Measurements from ENCODE around the gene MT1F. TPM values are rescaled to one million over a fixed set of nuclear protein-coding genes. Genes with fewer than 3 reads are reported as not detected.

The MT1F gene
- polyA plus RNA-seq, 1 donor: 1.6 TPM

GRCh38 chr16:56697456-56698155, 39.8 kb downstream of the MT1F start:
- DNase-seq (ENCODE audit: low read depth): no peak

- no peak for DNase-seq (ENCODE audit: low read depth)
These were observed 42.4 kb downstream of the MT1F start for GRCh38 chr16:56700195-56700594.

- no peak for DNase-seq (ENCODE audit: low read depth)
These were observed 42.9 kb downstream of the MT1F start for GRCh38 chr16:56700631-56701030.

GRCh38 chr16:56701534-56701933, 43.8 kb downstream of the MT1F start:
- no peak for DNase-seq (ENCODE audit: low read depth)

- no peak for DNase-seq (ENCODE audit: low read depth)
These were observed 45.1 kb downstream of the MT1F start for GRCh38 chr16:56702836-56703235.

Other genes starting within 250 kb of the MT1F start
- 46.3 TPM for gene AMFR, start 232.4 kb upstream of the MT1F start, polyA plus RNA-seq (ENCODE audit: insufficient read length)
- 52.5 TPM for gene NUDT21, start 206.6 kb upstream of the MT1F start, polyA plus RNA-seq (ENCODE audit: insufficient read length)
- 36.5 TPM for gene OGFOD1, start 206.4 kb upstream of the MT1F start, polyA plus RNA-seq (ENCODE audit: insufficient read length)
- gene BBS2, start 137.9 kb upstream of the MT1F start, polyA plus RNA-seq (ENCODE audit: insufficient read length): 47.5 TPM
- gene MT4, start 92.9 kb upstream of the MT1F start, polyA plus RNA-seq (ENCODE audit: insufficient read length): not detected
- 19.1 TPM for gene MT3, start 68.4 kb upstream of the MT1F start, polyA plus RNA-seq (ENCODE audit: insufficient read length)
- 21.8 TPM for gene MT2A, start 49.4 kb upstream of the MT1F start, polyA plus RNA-seq (ENCODE audit: insufficient read length)
- gene MT1E, start 32.2 kb upstream of the MT1F start, polyA plus RNA-seq (ENCODE audit: insufficient read length): 15.4 TPM
- gene MT1M, start 25.3 kb upstream of the MT1F start, polyA plus RNA-seq (ENCODE audit: insufficient read length): 1.2 TPM
- not detected for gene MT1A, start 19.3 kb upstream of the MT1F start, polyA plus RNA-seq (ENCODE audit: insufficient read length)
- gene MT1B, start 6.1 kb upstream of the MT1F start, polyA plus RNA-seq (ENCODE audit: insufficient read length): not detected
- not detected for gene MT1G, start 10.1 kb downstream of the MT1F start, polyA plus RNA-seq (ENCODE audit: insufficient read length)
- not detected for gene MT1H, start 11.9 kb downstream of the MT1F start, polyA plus RNA-seq (ENCODE audit: insufficient read length)
- 10.3 TPM for gene MT1X, start 24.5 kb downstream of the MT1F start, polyA plus RNA-seq (ENCODE audit: insufficient read length)
- 42.0 TPM for gene NUP93, start 72.2 kb downstream of the MT1F start, polyA plus RNA-seq (ENCODE audit: insufficient read length)
- 0.11 TPM for gene SLC12A3, start 207.2 kb downstream of the MT1F start, polyA plus RNA-seq (ENCODE audit: insufficient read length)

All from forelimb muscle (tissue), 1 donor.